HEK293 (cell line): ENCODE data around the gene LHFPL2.

Experiments
- HOXA7 ChIP-seq: sonication (generic); formaldehyde crosslinking; IDR thresholded peaks from 2 replicates; pipeline ENCODE4 v1.8.1; 2022; ENCODE audit warnings: missing genetic modification reagents, borderline replicate concordance
- YY2 ChIP-seq: fragments of 450-650 bp; formaldehyde crosslinking; IDR thresholded peaks from 2 replicates; pipeline ENCODE4 v1.5.1; 2016; ENCODE audit warnings: missing biosample characterization, missing genetic modification characterization
- ZBTB1 ChIP-seq: fragments of 450-650 bp; formaldehyde crosslinking; IDR thresholded peaks from 2 replicates; pipeline ENCODE4 v1.5.1; 2016; ENCODE audit warnings: missing biosample characterization, missing genetic modification characterization
- ZNF747 ChIP-seq: fragments of 450-650 bp; formaldehyde crosslinking; IDR thresholded peaks from 2 replicates; pipeline ENCODE4 v1.5.1; 2016; ENCODE audit warnings: missing biosample characterization, missing genetic modification characterization
- TF ChIP-seq, protein P1 (sequence below): fragments of 450-650 bp; formaldehyde crosslinking; IDR thresholded peaks from 2 replicates; pipeline ENCODE4 v1.5.1; 2016; ENCODE audit warnings: missing biosample characterization, missing genetic modification characterization
- TF ChIP-seq, protein P2 (sequence below): fragments of 450-650 bp; formaldehyde crosslinking; IDR thresholded peaks from 2 replicates; pipeline ENCODE4 v1.5.1; 2016; ENCODE audit warnings: missing biosample characterization, missing genetic modification characterization
- TF ChIP-seq, protein P3 (sequence below): fragments of 450-650 bp; formaldehyde crosslinking; IDR thresholded peaks from 2 replicates; pipeline ENCODE4 v1.5.1; 2016; ENCODE audit warnings: missing biosample characterization, missing genetic modification characterization, borderline replicate concordance

DNA sequence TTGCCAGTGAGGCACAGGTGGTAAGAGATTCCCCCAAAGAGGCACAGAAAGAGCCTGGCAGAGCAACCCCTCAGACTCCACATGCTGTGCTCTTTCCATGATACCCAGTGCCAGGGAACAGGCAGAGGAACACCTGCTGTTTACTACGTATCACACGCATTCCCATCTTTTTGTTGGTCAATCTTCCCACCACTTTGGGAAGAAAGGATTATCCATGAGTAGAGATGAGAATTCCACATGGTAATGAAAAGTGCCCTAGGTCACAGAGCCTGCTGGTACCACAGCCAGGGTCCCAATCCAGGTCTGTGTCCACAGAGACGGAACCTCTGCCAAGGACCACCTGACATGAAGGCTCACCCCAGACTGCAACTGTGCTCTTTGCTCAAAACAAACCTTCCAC, 86.6 kb downstream of the LHFPL2 start:
- no peak for TF ChIP-seq ZNF747 (tag by site-specific recombination)
- TF ChIP-seq, protein P1, sequence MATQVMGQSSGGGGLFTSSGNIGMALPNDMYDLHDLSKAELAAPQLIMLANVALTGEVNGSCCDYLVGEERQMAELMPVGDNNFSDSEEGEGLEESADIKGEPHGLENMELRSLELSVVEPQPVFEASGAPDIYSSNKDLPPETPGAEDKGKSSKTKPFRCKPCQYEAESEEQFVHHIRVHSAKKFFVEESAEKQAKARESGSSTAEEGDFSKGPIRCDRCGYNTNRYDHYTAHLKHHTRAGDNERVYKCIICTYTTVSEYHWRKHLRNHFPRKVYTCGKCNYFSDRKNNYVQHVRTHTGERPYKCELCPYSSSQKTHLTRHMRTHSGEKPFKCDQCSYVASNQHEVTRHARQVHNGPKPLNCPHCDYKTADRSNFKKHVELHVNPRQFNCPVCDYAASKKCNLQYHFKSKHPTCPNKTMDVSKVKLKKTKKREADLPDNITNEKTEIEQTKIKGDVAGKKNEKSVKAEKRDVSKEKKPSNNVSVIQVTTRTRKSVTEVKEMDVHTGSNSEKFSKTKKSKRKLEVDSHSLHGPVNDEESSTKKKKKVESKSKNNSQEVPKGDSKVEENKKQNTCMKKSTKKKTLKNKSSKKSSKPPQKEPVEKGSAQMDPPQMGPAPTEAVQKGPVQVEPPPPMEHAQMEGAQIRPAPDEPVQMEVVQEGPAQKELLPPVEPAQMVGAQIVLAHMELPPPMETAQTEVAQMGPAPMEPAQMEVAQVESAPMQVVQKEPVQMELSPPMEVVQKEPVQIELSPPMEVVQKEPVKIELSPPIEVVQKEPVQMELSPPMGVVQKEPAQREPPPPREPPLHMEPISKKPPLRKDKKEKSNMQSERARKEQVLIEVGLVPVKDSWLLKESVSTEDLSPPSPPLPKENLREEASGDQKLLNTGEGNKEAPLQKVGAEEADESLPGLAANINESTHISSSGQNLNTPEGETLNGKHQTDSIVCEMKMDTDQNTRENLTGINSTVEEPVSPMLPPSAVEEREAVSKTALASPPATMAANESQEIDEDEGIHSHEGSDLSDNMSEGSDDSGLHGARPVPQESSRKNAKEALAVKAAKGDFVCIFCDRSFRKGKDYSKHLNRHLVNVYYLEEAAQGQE (tag by site-specific recombination): no peak
- no peak for TF ChIP-seq HOXA7 (CRISPR knock-in tag)
- TF ChIP-seq, protein P2, sequence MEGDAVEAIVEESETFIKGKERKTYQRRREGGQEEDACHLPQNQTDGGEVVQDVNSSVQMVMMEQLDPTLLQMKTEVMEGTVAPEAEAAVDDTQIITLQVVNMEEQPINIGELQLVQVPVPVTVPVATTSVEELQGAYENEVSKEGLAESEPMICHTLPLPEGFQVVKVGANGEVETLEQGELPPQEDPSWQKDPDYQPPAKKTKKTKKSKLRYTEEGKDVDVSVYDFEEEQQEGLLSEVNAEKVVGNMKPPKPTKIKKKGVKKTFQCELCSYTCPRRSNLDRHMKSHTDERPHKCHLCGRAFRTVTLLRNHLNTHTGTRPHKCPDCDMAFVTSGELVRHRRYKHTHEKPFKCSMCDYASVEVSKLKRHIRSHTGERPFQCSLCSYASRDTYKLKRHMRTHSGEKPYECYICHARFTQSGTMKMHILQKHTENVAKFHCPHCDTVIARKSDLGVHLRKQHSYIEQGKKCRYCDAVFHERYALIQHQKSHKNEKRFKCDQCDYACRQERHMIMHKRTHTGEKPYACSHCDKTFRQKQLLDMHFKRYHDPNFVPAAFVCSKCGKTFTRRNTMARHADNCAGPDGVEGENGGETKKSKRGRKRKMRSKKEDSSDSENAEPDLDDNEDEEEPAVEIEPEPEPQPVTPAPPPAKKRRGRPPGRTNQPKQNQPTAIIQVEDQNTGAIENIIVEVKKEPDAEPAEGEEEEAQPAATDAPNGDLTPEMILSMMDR (tag by site-specific recombination): no peak
- TF ChIP-seq, protein P3, sequence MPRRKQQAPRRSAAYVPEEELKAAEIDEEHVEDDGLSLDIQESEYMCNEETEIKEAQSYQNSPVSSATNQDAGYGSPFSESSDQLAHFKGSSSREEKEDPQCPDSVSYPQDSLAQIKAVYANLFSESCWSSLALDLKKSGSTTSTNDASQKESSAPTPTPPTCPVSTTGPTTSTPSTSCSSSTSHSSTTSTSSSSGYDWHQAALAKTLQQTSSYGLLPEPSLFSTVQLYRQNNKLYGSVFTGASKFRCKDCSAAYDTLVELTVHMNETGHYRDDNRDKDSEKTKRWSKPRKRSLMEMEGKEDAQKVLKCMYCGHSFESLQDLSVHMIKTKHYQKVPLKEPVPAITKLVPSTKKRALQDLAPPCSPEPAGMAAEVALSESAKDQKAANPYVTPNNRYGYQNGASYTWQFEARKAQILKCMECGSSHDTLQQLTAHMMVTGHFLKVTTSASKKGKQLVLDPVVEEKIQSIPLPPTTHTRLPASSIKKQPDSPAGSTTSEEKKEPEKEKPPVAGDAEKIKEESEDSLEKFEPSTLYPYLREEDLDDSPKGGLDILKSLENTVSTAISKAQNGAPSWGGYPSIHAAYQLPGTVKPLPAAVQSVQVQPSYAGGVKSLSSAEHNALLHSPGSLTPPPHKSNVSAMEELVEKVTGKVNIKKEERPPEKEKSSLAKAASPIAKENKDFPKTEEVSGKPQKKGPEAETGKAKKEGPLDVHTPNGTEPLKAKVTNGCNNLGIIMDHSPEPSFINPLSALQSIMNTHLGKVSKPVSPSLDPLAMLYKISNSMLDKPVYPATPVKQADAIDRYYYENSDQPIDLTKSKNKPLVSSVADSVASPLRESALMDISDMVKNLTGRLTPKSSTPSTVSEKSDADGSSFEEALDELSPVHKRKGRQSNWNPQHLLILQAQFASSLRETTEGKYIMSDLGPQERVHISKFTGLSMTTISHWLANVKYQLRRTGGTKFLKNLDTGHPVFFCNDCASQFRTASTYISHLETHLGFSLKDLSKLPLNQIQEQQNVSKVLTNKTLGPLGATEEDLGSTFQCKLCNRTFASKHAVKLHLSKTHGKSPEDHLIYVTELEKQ (tag by site-specific recombination): no peak
- TF ChIP-seq YY2: no peak
- no peak for TF ChIP-seq ZBTB1 (tag by site-specific recombination)
